ENCODE results near the gene SRCAP.

SRCAP gene

DNA sequence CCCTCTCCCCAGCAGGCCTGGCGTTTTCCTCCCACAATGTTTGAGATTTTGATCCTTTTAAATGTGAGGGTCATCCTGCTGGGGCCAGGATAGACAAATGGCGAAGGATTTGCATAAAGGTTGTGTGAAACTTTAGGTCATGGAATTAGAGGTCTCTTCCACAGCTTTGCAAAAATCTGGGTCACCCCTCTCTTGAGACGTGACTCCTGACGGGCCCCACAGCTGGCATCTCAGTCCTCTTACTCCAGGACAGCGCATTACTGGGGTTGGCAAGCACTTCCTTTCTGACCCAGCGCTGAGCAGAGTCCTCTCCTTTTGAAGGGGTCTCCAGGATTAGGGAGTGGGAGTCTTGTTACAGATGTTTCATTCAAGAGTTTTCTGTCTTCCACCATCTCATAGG, 80.6 kb downstream of the SRCAP start:
- in situ Hi-C loops (cut with MboI; ENCODE audit: low sequenced_read_pairs) = no loop called here
- Histone ChIP-seq H3K36me3 (replicated peaks) (peaks cover 33% of the 10 kb centered on the region), H3K9me3 (no peaks in the 10 kb centered on the region), H3K4me1 (peaks cover 10% of the 10 kb centered on the region), H3K4me3 (no peak overlapping the region), H3K27me3 (ENCODE audit: low read depth) (no peaks in the 10 kb centered on the region)
- no peak for DNase-seq (ENCODE audit: low spot score in 2 of 2)

DNA sequence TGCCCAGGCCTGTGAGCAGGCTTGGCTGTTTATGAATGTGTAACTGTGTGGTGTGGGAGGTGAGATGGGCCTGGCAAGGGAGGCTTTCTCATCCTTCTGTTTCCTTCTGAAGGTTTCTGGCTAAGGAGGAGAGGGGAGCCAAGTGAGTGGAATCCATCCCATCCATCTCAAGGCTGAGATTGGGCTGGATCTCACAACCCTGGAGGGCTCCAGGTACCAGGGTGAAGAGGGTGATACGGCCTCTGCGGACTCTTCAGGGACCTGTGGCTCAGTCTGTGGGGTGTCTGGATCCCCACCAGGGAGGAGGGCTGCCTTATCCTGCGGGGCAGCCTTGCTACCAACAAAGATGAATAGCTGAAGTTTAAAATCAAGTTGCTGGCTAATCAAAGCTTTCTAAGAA, 81.0 kb downstream of the SRCAP start:
- H3K27me3 ChIP-seq (ENCODE audit: low read depth) = no peaks in the 10 kb centered on the region
- no peak for DNase-seq (ENCODE audit: low spot score in 2 of 2)
- no peak overlapping the region for H3K4me3 ChIP-seq
- in situ Hi-C loops (cut with MboI; ENCODE audit: low sequenced_read_pairs) = no loop called here
- H3K36me3 ChIP-seq (replicated peaks) = peaks cover 33% of the 10 kb centered on the region
- peaks cover 9% of the 10 kb centered on the region for H3K4me1 ChIP-seq
- no peaks in the 10 kb centered on the region for H3K9me3 ChIP-seq

DNA sequence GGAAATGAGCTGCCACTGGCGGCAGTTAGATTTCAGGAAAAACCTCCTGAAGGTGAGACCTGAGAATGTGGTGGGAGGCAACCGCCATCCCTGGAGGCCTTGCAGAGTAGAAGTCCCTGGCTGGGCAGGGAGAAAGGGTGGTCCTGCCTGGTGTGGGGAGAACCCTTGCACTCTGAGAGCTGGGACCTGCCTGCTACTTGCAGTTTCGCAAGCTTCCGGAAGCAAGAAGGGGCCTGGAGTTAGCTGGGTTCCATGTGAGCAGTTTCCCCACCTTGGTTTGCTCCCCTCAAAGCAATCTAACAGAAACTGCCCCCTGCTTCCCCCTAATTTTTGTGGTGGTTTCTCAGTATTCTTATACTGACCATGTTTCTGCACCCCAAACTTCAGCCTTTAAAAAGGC, 81.6 kb downstream of the SRCAP start:
- DNase-seq (ENCODE audit: low spot score in 2 of 2) = no peak
- peaks cover 33% of the 10 kb centered on the region for H3K36me3 ChIP-seq (replicated peaks)
- no peak overlapping the region for H3K4me3 ChIP-seq
- in situ Hi-C loops (cut with MboI; ENCODE audit: low sequenced_read_pairs) = no loop called here
- peaks cover 7% of the 10 kb centered on the region for H3K4me1 ChIP-seq
- H3K9me3 ChIP-seq = no peaks in the 10 kb centered on the region
- H3K27me3 ChIP-seq (ENCODE audit: low read depth) = no peaks in the 10 kb centered on the region

DNA sequence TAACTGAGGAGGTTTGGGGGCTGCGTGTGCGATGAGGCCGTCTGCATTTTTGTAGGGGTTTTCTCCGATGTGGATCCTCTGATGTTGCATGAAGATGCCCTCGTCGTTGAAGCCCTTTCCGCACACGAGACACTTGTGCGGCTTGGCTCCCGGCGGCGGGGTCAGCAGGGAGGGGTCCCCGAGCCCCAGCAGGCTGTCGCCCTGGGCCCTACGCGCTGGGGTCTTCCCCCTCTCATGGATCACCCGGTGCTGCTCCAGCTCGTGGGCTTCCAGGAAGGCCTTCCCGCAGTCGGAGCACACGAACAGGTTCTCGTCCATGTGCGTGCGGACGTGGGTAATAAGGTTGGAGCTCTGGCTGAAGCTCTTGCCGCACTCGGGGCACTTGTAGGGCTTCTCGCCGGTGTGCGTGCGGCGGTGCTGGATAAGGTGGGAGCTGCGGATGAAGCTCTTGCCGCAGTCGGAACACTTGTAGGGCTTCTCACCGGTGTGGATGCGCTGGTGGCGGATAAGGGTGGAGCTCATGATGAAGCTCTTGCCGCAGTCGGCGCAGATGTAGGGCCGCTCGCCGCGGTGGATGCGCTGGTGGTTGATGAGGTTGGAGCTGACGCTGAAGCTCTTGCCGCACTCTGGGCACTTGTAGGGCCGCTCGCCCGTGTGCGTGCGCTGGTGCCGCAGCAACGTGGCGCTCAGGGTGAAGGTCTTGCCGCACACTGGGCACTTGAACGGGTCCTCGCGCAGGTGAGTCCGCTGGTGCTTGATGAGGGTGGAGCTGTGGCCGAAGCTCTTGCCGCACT, 83.7 kb downstream of the SRCAP start:
- H3K27me3 ChIP-seq (ENCODE audit: low read depth) = no peaks in the 10 kb centered on the region
- in situ Hi-C loops (cut with MboI; ENCODE audit: low sequenced_read_pairs) = no loop called here
- H3K9me3 ChIP-seq = no peaks in the 10 kb centered on the region
- peaks cover 33% of the 10 kb centered on the region for H3K36me3 ChIP-seq (replicated peaks)
- H3K4me1 ChIP-seq = peaks cover 8% of the 10 kb centered on the region
- DNase-seq (ENCODE audit: low spot score in 2 of 2) = no peak
- no peak overlapping the region for H3K4me3 ChIP-seq

DNA sequence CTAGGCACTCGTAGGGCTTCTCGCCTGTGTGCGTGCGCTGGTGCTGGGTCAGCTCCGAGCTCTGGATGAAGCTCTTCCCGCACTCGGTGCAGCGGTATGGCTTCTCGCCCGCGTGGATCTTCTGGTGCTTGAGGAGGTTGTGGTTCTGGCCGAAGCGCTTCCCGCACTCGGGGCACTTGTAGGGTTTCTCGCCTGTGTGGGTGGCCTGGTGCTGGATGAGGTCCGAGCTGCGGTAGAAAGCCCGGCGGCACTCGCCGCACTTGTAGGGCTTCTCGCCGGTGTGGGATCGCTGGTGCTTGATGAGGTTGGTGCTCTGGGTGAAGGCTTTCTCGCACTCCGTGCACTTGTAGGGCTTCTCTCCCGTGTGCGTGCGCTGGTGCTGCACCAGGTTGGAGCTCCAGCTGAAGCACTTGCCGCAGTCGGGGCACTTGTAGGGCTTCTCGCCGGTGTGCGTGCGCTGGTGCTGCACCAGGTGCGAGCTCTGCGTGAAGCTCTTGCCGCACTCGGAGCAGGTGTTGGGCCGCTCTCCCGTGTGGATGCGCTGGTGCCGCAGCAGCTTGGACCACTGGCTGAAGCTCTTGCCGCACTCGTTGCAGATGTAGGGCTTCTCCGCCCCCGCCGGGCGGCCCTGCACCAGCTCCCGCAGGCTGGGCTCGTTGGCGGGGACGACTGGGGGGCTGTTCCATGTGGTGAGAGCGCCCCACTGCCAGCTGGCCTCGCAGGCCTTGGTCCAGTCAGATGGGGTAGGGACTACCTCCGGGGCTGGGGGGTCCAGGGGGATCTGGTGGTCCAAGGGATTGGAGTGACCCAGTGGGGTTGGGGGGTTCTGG, 84.5 kb downstream of the SRCAP start:
- in situ Hi-C loops (cut with MboI; ENCODE audit: low sequenced_read_pairs) = no loop called here
- Histone ChIP-seq H3K4me1 (peaks cover 10% of the 10 kb centered on the region), H3K4me3 (no peak overlapping the region), H3K27me3 (ENCODE audit: low read depth) (no peaks in the 10 kb centered on the region), H3K36me3 (replicated peaks) (peaks cover 33% of the 10 kb centered on the region), H3K9me3 (no peaks in the 10 kb centered on the region)
- no peak for DNase-seq (ENCODE audit: low spot score in 2 of 2)

DNA sequence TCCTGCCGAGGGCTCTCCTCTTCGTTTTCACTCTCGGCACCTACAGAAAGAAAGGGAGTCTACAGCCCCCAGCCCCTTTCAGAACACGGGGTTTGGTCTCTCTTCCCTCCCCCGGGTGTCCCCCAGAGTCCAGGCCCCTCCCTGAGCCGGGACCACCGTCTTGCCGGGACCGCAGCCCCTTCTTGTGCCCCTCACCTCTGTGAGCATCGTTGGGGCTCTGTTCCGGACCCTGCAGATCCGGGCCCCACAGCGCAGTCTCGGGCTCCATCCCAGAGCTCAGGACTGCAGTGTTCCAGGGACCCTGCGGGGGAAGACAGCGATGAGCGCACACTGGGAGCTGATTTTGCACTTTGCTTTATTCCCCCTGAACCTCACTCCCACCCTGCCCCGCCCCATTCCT, 85.2 kb downstream of the SRCAP start:
- H3K4me3 ChIP-seq = no peak overlapping the region
- no peaks in the 10 kb centered on the region for H3K27me3 ChIP-seq (ENCODE audit: low read depth)
- H3K9me3 ChIP-seq = no peaks in the 10 kb centered on the region
- DNase-seq (ENCODE audit: low spot score in 2 of 2) = no peak
- H3K36me3 ChIP-seq (replicated peaks) = peaks cover 33% of the 10 kb centered on the region
- H3K4me1 ChIP-seq = peaks cover 10% of the 10 kb centered on the region
- in situ Hi-C loops (cut with MboI; ENCODE audit: low sequenced_read_pairs) = no loop called here

DNA sequence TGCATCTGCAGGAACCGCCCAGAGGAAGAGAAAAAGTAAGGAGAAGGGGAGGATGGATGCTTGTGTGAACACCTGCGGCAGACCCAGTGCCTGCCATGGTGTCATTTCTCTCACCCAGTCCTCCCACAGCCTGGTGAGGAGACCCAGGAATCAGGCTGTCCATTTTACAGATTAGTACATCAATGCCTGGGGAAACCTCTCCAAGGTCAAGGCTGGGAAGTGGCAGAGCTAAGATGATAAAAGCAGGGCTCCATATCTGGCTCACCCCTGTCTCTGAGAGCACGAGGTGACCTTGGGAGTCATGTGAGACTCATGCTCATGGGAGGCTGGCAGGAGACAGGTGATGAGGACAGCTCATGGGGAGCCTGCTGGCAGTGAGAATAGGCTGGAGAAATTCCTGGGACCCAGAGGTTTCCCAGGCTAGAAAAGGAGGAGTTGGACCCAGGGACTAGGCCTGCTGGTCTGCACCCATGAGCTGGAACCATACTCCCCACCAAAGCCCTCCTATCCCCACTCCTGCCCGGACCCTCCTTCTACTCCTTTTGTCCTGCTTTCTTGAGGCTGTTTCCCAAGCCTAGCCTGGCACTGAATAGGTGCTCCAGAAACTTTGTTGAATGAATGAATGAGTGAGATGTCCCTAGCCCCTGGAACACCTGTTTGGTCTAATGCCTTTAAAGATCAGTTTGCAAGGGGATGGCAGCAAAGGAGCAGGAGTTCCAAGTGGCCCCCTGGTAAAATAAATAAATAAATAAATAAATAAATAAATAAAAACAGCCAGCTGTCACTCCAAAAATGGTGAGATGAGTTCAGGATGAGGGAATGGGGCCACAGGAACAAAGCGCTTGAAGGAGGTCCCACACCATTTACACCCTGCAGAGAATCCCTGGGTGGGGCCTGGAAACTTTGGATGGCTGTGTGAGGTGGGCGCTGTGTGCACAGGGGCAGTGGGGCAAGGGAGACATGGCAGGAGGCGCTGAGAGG, 86.4 kb downstream of the SRCAP start:
- H3K9me3 ChIP-seq = no peaks in the 10 kb centered on the region
- peaks cover 10% of the 10 kb centered on the region for H3K4me1 ChIP-seq
- no peak for DNase-seq (ENCODE audit: low spot score in 2 of 2)
- peak overlapping the region; percentile 92 for H3K4me3 ChIP-seq
- in situ Hi-C loops (cut with MboI; ENCODE audit: low sequenced_read_pairs) = no loop called here
- no peaks in the 10 kb centered on the region for H3K27me3 ChIP-seq (ENCODE audit: low read depth)
- H3K36me3 ChIP-seq (replicated peaks) = peaks cover 32% of the 10 kb centered on the region

DNA sequence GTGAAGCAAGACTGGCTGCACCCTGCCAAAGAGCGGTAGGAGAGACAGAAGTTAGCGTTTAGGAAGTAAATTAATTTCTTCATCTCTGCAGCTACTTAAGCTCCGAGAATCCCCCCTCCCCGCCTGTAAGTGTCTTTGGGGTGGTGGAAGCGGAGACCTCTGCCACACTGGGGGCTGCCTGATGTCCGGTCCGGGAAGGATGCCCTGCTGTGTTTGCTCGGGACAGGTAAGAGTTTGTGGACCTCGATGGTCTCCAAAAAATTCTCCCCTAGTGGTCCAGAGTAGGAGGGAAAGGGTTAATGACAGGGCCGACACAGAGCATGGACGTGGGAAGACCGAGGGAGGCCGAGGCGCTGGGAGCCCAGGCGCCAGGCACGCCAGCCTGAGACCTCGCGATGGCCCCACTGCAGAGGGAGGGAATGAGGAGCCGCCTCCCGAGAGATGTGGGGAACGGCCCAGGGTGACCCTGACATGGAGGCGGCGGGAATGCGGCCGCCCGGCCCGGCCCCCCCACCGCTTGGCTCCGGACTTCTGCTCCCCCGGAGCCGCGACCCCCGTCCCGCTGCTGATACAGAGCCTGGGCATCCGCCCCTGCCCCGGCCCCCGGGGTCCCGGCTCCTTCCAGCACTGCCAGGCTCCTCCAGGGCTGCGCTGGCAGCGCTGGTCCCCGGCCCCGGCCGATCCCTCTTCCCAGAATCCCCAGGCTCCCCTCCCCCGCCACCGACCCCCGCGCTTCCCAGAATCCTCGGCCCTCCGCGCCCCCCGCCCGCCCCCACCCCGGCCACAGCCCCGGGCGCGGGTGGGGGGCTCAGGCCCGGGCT, 87.4 kb downstream of the SRCAP start:
- H3K4me3 ChIP-seq = peak overlapping the region; percentile 92
- no peaks in the 10 kb centered on the region for H3K9me3 ChIP-seq
- peaks cover 10% of the 10 kb centered on the region for H3K4me1 ChIP-seq
- in situ Hi-C loops (cut with MboI; ENCODE audit: low sequenced_read_pairs) = no loop called here
- peak; percentile 28 to 69 for DNase-seq (ENCODE audit: low spot score in 2 of 2)
- H3K27me3 ChIP-seq (ENCODE audit: low read depth) = no peaks in the 10 kb centered on the region
- H3K36me3 ChIP-seq (replicated peaks) = peaks cover 24% of the 10 kb centered on the region

DNA sequence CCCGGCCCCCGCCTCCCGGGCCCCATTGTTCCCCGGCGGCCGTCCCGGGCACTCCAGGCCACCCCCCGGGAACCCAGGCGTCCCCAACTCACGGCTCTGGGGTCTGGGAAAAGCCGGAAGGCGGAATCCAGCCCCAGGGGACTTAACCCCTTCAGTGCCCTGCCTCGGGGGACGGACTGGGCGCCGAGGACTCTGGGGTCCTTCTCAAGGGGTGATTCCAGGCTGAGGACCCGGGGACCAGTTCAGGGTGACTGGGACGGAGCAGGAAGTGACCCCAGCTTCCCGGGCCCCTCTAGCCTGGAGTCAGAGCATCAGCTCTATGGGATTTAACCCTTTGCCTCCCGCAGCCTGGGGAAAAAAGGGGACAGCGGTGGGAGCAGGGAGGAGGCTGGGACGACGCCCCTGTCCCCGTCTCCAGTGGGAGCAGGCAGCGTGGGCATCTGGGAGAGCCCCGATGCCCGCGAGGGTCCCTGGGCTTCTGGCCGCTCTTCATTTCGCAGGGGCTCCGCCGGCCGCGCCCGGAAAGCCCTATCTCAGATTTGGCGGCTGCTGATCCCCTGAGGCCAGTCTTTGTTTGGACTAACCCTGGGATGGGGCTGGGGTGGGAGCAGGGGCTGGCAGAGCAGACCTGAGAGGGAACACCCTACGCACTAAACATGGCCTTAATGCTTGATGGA, 88.1 kb downstream of the SRCAP start, which contains the start of gene ZNF629:
Gene ZNF629, minus strand, starts transcription at position 270 of the 677 bp plus-strand sequence. CDS start 2,723 bp downstream, outside the sequence.
- Histone ChIP-seq H3K27me3 (ENCODE audit: low read depth) (no peaks in the 10 kb centered on the region), H3K4me1 (peaks cover 10% of the 10 kb centered on the region), H3K4me3 (peak within 1 kb of the TSS; percentile 92), H3K36me3 (replicated peaks) (peaks cover 17% of the 10 kb centered on the region), H3K9me3 (no peaks in the 10 kb centered on the region)
- in situ Hi-C loops (cut with MboI; ENCODE audit: low sequenced_read_pairs) = no loop called here
- DNase-seq (ENCODE audit: low spot score in 2 of 2) = peak; percentile 44 to 81

DNA sequence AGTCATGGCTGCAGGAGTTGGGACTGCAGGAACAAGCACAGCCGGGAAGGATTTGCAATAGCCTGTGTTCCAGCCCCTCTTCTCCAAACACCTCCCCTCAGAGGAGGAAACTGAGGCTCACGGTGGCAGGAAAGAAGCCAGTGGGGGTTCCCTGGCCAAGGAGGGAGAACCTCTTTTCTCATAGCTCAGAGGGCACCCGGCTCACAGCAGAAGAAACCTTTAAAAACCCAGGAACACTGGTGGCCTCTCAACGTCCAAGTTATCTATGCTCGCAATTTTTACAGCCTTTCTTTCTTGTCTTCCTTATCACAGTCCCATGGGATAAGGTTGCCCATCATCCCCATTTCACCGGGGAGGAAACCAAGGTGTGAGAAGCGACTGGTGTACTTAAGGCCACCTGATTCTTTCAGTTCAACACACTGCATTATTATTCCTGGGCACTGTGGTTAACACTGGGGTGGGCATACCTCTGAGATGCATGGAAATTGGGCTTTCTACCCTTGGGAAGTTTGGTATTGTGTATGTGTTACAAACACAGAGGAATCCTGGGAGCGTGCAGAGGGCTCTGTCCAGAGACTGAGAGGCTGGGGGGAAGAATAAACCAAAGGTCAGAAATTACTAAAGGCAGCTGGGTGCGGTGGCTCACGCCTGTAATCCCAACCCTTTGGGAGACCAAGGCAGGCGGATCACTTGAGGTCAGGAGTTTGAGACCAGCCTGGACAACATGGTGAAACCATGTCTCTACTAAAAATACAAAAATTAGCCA, 88.8 kb downstream of the SRCAP start:
- in situ Hi-C loops (cut with MboI; ENCODE audit: low sequenced_read_pairs) = no loop called here
- peak overlapping the region; percentile 92 for H3K4me3 ChIP-seq
- H3K4me1 ChIP-seq = peaks cover 10% of the 10 kb centered on the region
- no peaks in the 10 kb centered on the region for H3K27me3 ChIP-seq (ENCODE audit: low read depth)
- DNase-seq (ENCODE audit: low spot score in 2 of 2) = no peak
- no peaks in the 10 kb centered on the region for H3K9me3 ChIP-seq
- peaks cover 10% of the 10 kb centered on the region for H3K36me3 ChIP-seq (replicated peaks)

Data from HAP-1 (cell line).